Measurements from ENCODE around the gene HIP1R.
"Not testable (repeated sequence)": the region's sequence is repeated elsewhere in the genome, so short reads cannot be mapped to it uniquely, and the experiment has no call there.

HIP1R gene

DNA sequence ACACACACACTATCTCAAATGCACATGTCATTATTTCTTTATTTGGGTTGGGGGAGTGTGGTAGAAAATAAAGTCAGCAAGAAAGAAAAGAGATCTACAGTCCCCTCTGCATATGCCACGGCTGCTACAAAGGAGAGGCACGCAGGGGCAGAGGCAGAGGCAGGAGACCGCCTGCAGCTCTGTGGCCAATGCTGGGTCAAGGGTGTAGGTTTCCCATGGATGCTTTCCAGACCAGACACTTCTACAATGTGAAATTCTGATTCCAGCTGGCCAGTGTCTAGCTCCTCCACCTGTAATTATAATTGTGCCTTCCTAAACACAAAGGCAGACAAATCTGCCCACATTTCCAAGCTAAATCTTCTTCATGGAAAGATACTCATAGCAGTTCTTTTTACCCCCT lies 41.5 kb downstream of the HIP1R start:
- no peak for DNase-seq

GRCh38 chr12:122878780-122879612 lies 43.7 kb downstream of the HIP1R start:
- DNase-seq, result no peak

- no peak for DNase-seq
Observed at GRCh38 chr12:122880155-122880667, 45.0 kb downstream of the HIP1R start.

- peak in 1 of 2 donors; percentile 40 for DNase-seq
Observed at GRCh38 chr12:122880668-122881067, 45.4 kb downstream of the HIP1R start.

DNA sequence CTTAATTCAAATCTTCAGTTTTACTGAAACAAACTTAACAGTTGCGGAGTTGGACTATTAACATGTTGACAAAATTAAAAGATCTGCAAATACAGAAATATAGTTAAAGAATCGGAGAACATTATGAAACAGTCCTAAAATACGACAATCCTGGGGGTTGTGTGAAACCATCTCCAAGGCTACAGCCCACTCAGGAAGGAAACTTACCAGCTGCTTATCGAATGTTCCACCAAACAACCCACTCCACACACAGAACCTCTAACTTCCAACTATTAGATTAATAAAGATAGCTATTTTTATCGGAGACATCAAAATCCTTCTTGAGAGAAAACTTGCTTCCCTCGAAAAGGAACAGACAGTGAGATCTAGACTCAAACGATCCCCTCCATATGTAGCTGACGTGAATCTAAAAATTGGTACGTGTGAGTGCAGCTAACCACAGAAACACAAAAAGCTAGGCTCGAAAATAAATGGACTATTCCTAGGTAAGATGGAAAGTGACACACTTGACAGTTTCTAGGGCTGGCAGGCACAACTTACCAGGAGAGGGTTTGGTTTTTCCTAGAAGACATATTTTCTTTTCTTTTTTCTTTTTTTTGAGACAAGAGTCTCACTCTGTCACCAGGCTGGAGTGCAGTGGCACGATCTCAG lies 47.8 kb downstream of the HIP1R start:
- DNase-seq, result no peak

DNA sequence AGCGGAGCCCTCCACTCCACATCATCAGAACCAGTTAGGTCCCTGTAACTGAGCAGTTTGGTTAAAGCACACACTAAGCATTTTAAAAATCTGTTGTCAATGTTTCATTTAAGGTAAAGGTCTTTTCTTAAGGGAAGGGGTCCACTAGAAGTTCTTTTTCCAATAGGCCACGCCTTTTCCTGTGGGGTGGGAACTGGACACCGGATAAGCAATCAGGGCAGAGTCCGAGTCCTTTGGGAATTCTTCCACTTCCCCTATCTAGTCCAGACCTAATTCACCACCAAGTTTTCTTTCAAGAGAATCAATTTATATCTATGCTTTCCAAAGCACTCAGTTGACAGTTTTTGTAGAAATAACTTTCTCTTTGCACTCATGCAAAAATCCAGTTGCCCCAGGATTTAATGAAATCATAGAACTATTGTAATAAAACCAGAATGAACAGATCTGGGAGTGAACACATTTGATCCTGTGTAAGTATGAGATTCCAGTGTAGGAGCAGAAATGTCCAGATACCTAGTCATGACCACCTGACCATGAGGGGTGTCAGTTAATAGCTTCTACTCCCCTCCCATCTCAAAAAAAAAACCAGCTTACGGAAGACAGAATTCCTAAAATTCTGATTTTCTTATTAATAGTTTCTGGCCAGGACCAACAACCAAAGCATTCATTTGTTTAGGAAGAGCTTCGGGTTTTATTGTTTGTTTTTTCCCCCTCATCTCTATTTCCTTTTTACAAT lies 49.0 kb downstream of the HIP1R start:
- DNase-seq, result no peak

DNA sequence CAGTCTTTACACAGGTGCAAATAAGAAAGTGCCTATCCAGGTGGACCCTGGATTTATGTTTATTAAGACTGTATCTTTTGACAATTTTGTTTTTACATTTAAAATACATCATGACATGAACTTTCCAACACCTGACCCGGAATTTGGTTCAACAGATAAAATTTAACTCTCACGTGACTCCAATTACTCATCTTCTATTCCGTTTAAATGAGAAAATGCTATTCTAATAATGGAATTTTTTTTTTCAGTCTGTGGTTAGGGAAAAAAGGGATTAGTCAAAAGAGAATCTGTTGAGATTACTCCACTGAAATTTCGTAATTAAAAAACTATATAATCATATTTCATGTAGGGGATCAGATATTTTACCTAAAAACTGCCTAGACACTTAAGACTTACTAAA lies 49.6 kb downstream of the HIP1R start:
- no peak for DNase-seq

DNA sequence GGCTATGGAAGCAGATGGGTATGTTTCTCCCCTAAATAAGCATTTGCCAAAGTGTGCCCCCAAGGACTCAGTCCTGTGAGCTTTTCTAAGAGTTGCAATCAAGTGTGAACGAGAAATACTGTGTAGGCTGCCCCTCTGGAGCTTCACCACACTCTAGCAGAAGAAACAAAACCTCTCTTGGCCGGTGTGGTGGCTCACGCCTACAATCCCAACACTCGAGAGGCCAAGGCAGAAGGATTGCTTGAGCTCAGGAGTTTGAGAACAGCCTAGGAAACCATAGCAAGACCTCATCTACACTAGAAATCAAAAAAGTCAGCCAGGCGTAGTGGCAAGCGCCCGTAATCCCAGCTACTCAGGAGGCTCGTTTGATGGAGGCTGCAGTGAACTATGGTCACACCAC lies 50.9 kb downstream of the HIP1R start:
- no peak for DNase-seq

GRCh38 chr12:122886851-122887818 lies 51.9 kb downstream of the HIP1R start:
- DNase-seq, result peak; percentile 50 to 53

- no peak for DNase-seq
Observed at GRCh38 chr12:122887819-122888212, 52.6 kb downstream of the HIP1R start.

DNA sequence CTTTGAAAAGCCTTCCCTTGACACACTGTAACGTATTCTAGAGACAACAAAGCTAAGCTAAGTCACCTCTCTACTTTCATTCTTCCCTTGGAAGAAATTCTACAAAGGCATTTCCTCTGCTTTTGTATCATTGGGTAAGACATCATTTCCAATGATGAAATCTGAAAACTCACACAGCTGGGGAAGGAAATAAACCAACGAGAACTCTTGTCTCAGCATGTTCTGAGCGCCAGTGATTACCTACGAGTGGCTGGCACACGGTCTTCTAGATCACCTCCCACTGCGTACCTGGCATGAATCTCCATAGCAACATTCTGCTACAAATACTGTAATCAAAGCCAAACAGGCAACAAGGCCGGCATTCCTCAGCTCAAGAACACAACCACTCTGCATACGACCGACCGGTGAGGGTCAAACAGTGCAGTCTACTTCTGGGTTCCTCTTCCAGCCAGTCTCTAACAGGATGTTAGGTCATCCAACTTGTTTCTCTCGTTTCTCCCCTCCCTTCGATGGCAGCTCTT lies 53.0 kb downstream of the HIP1R start:
- DNase-seq, result peak; percentile 77 to 82

GRCh38 chr12:122889761-122890520 lies 54.7 kb downstream of the HIP1R start:
- no peak for DNase-seq

DNA sequence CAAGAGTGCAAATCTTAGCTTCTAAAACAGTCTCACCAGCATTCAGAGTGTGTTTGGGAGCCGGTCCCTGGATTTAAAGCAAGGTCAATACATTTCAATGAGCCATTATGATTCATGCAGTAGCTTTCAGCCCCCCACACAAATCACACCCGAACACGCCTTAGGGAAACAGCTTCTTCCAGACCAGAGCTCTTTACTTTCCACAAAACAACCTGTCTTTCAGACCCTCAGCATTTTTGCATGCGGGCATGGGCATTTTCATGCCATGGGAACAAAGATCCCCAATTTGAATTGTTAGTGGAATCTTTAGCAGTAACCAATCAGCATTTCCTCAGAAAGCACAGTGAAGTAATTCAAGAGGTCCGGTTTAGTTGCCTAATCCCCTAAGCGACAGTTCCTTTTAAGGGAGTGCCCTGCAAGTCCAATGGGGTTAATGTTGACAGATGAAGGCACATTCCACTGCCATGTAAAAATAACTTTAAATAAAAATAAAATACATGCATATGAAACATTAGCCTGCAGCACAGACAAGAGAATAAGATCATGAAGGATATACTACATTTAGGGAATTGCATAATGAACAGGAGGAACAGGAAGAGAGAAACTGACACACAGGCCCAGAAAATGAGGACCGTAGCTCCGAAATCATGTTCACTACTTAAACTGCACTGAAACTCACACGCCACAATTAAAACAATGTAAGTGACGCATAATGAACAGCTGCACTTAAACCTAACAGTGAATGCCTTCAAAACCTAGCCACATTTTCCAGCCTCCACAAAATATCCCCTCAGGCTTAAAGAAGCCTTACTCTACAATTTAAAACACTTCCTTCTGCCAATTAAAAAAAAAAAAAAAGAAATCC lies 56.6 kb downstream of the HIP1R start:
- no peak for DNase-seq

- not testable (repeated sequence) for DNase-seq
Observed at GRCh38 chr12:122892724-122893123, 57.5 kb downstream of the HIP1R start.

- no peak for DNase-seq
Observed at GRCh38 chr12:122893208-122894153, 58.2 kb downstream of the HIP1R start.

DNA sequence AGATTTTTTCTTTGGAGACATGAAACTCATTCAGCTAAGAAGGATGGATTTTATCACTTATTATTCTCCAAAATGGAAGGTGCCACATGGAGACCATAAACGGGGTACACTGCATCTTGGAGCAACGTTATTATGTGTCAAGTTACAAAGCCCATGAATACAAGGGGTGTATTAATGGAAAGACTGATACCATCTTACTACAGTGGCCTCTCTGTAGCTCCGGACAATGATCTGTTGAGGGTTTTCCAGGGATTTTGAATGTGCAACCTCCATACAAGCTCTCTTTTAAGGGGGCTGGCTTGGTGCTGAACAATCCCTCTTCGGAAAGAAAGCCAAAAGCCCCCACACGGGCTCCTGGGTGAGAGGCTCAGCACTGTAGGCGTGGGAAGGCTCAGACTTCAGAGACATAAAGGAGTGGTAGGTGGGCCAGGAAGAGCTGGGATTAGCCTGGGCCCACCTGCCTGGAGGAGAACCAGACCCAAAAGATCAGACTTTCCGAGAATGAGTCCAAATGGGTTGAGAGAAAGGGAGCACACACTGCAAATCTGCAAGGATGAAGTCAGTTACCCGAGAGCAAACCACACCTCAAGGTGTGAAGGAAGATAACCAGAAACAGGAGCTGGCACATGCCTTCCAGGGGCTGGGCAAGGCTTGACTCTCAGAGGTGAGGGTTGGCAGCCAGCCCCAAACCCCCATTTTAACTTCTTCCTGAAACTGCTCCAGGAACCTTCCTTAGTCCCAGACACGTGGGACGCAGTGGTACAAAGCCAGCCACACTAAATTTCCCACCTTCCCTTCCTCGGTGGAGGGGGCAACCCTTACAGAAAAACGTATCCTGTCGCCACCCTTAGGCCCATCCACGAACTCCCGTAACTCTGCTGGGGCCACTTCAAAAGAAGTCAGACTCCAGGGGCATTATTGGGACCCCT lies 59.2 kb downstream of the HIP1R start:
- DNase-seq, result peak in 1 of 2 donors; percentile 52

GRCh38 chr12:122895320-122895703 lies 60.1 kb downstream of the HIP1R start:
- DNase-seq, result no peak
